ENCODE results near the gene BCORL1.
A peak's percentile ranks its signal among the peaks of the same experiment; 100 is the strongest.

Gene BCORL1

DNA sequence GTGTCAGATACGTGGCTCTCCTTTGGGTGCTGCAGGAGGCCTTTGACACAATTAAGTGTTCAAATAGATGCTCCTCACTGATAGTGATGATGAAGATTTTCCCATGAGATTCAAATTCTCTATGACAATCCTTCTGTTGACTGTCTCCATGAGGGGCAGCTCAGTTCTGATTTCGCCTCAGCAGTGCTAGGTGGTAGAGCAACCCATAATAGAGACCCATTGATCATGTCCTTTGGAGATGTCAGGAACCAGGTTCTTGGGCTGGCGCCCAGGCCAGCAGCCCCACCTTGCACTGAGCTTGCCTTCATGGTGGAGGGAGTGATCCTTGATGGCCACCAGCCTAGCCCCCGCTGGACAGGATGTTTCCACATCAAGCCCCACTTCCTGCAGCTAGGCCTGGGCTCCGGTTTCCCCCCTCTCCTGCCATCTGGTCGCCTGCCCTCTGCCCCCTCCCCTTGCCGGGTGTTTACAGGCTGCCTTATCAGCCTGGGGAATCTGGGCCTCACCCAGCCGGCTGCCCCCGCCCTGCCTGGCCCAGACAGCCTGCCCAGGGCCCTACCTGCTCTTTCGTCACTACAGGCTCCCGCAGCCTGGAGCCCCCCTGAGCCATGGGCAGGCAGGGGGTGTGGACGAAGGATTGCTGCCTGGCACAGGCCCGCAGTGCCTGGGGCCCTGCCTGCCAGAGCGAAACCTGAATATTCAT lies 115.2 kb downstream of the BCORL1 start:
- DNase-seq: peak; percentile 40

DNA sequence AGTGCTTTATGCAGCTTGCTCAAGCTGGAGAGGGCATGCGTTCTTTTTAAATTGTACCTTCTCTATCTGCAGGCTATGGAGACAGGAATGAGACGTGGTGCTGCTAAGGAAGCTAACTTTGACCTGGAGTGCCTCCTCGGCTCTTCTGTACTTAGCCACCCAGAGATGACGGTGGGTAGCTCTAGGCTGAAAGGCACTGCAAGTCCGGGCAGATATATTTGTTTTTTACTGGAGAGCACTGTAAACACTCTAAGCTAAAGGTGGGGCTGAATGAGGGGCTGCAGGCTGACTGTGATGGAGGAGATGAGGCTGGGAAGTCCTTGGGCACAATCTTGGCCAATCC lies 115.7 kb downstream of the BCORL1 start:
- no peak for DNase-seq

DNA sequence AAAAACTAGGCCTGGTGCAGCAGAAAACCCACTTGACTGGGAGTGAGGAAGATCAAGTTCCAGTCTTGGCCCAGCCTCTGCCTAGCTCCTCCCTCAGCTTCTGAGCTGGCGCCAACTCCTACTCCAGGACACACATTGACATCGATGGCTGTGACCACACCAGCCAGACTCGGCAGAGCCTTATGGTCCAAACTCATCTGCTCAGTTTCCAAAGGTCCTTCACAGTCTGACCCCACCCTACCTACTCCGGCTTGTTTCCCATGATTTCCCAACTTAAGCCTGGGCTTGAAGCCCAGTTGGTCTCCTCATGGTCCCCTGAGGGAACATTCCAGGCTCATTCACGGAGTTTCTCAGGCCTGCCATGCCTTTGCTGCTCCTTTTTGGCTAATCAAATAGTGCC lies 117.7 kb downstream of the BCORL1 start:
- DNase-seq: no peak

DNA sequence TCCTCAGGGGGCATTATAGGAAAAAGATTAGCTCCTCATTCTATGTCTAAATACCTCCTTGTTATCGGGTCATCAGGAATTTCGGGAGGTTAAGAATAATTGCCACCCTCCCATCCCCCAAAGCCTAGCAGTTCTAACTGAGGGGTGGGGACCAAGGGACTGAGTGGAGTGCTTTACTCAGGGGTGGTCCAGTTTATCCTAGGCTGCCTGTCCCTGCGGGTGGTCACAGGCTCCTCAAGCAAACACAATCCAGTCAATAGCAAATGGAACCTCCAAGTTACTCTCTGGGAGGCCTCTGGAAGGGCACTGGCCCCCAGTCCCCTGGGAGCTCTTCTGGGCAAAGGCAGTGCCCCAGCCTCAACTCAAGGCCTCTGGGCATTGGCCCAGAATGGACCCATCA lies 121.2 kb downstream of the BCORL1 start:
- no peak for DNase-seq

DNA sequence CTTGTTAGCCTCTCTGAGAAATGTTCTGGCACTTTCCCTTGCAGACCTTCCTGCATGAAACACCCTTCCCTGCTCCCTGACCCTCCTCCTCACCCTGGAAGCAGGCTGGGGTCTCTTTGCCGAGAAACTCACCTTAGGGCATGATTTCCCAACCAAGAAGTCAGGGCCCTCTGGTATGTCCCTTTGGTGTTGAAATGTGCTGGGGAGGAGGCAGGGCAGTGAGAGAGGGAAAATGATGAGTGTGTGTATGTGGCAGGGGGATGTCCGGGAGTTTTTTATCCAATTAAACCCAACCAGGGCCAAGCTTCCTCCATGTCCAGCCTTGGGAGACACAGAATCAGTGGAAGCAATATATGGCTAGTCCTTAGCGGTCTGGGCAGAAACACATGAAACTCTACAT lies 122.8 kb downstream of the BCORL1 start:
- no peak for DNase-seq

DNA sequence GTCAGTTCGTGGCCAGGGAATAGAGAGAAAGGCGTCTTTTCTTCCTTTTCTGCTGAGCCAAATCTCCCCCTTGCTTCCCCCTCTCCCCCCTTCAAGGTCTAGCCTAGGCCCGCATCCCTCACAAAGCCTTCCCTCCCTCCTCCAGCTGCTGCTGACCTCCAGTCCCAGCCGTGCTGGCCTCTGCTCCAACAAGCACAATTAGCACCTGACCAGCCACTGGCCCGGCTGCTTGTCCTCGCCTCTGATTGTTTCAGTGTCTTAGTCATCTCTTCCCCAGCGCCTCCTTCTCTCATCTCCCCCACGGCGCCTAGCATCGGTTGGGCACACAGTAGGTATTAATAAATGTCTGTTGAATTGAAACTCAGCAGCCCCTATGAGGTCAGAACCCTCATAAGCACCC lies 123.6 kb downstream of the BCORL1 start:
- no peak for DNase-seq

Measured in CD4-positive, alpha-beta T cell treated with Interferon gamma for 1 hour (primary cell).